Heart right ventricle (tissue), 16 donors: Measurements from ENCODE around the gene SDCBP2. TPM values are rescaled to one million over a fixed set of nuclear protein-coding genes. Genes with fewer than 3 reads are reported as not detected.

Experiments
- ATAC-seq, 8 donors: fragments of 200-7000 bp; cut with Tn5 transposase; one replicate each; pipeline ENCODE4 v1.9.1; 2020; ENCODE audit warnings: mild to moderate bottlenecking in 8 of 8, moderate library complexity in 8 of 8, moderate number of reproducible peaks in 1 of 8
- DNase-seq, 2 donors: peaks; one replicate each; pipeline ENCODE4 v3.0.0-alpha.2; 2020
- H3K27ac ChIP-seq, 10 donors: fragments of 200-600 bp; sonication (generic) in 2 of 10; one replicate each; pipeline versions ENCODE4 v1.5.0 to v1.8.0; 2020 to 2022; ENCODE audit warnings: mild to moderate bottlenecking in 3 of 10
- H3K27me3 ChIP-seq, 7 donors: fragments of 200-600 bp; one replicate each; pipeline ENCODE4 v1.8.0; 2021 to 2022; ENCODE audit warnings: mild to moderate bottlenecking in 2 of 7
- H3K36me3 ChIP-seq, 9 donors: fragments of 200-600 bp; sonication (generic) in 1 of 9; one replicate each; pipeline versions ENCODE4 v1.5.0 to v1.8.0; 2020 to 2022; ENCODE audit warnings: mild to moderate bottlenecking in 2 of 9
- H3K4me1 ChIP-seq, 9 donors: fragments of 200-600 bp; sonication (generic) in 1 of 9; one replicate each; pipeline versions ENCODE4 v1.5.0 to v1.8.0; 2020 to 2022; ENCODE audit warnings: mild to moderate bottlenecking in 4 of 9
- H3K4me3 ChIP-seq, 10 donors: fragments of 200-600 bp; sonication (generic) in 2 of 10; one replicate each; pipeline versions ENCODE4 v1.5.0 to v1.8.0; 2020 to 2022; ENCODE audit warnings: mild to moderate bottlenecking in 7 of 10, moderate library complexity in 2 of 10
- H3K9me3 ChIP-seq, 11 donors: fragments of 200-600 bp in 10 of 11; sonication (generic) in 2 of 11; one replicate each; pipeline versions ENCODE4 v1.5.0 to v1.8.0; 2013 to 2022; ENCODE audit warnings: mild to moderate bottlenecking in 2 of 11, control low read depth in 1 of 11, moderate library complexity in 1 of 11
- CTCF ChIP-seq, 9 donors: fragments of 200-600 bp; sonication (generic) in 2 of 9; IDR thresholded peaks; one replicate each; pipeline versions ENCODE4 v1.5.0 to v1.8.0; 2021 to 2022; ENCODE audit warnings: antibody characterized with exemption in 9 of 9, mild to moderate bottlenecking in 5 of 9, moderate library complexity in 1 of 9
- WGBS, 2 donors: extraction: QIAGEN DNeasy Blood & Tissue Kit; methylation state at CpG; one replicate each; pipeline ENCODE4 v1.1.7; 2013; ENCODE audit warnings: inconsistent platforms in 1 of 2; 5-methylcytosine and 5-hydroxymethylcytosine counted together
- intact Hi-C, 10 donors: fragments of 100-400 bp; cut with DNase I; formaldehyde crosslinking; loops; one replicate each; pipeline versions ENCODE4 v1.11.1 to v1.14.2; 2022
- polyA plus RNA-seq, 2 donors: library from polyadenylated mRNA; stranded (reverse); fragments of 200-250 nt; gene quantifications; one replicate each; pipeline ENCODE4 v1.2.3, GENCODE V29; 2013
- total RNA-seq, 10 donors: library from RNA; stranded (reverse); fragmentation: NEBNext Ultra II Directional in 3 of 10; extraction: Animal tissue kit (Norgen Biotek cat#: 25700) in 3 of 10; gene quantifications; one replicate each; pipeline versions ENCODE4 v1.2.1 to v1.2.4, GENCODE V29; 2021 to 2023
- donor health status: Arrhythmogenic right ventricular cardiomyopathy.
- donor health status: ischemic (EF 13 %, LVEDD 7.1; RV severe dilation, severe dysfunction).
- donor health status: healthy with polysubstance abuse.
- donor health status: DM: no; HTN: yes; CAD: no.
- donor health status: DM: no; HTN: no; CAD: no.
- donor health status: ischemic (EF 25% LVEDD 6.9; RV normal size, moderate dysfunction).
- donor health status: ischemic (EF 25% LVEDD 5.7; RV mildly dilated, moderate dysfunction).
- donor health status: healthy.
- donor health status: DM: yes; HTN: yes; CAD: no.
- donor health status: Ischemic cardiomyopathy.
- donor health status: ischemic (EF 35%, LVEDD 5.7; RV mildly dilated, moderate dysfunction).
- donor health status: nonischemic (EF 11% LVEDD 7.7; RV severe dilation, severe dysfunction).
- donor health status: DM: yes; HTN: yes; CAD: no.
- donor health status: PGD.
- donor health status: ischemic (EF 29% LVEDD 5.4; RV normal size, mild dysfunction).
- donor health status: nonischemic (EF 23%, LVEDD 6.1; RV moderate dilation, normal function).

SDCBP2 gene
- total and polyA plus RNA-seq, 12 donors: 0.62 to 4.3 (median 2.0) TPM

- no peaks in the 10 kb centered on the region for H3K36me3 ChIP-seq
- H3K9me3 ChIP-seq: no peaks in the 10 kb centered on the region
- H3K4me1 ChIP-seq: peaks cover 16 to 76% (median 59%) of the 10 kb centered on the region in 9 donors
- peak in 1 of 2 donors; percentile 45 for DNase-seq
- intact Hi-C loops: no loop called here
- no peak overlapping the region for H3K4me3 ChIP-seq
- WGBS, 2 donors: 40 to 61% methylated on average over 6 of the region's 6 CpGs
- no peak for TF ChIP-seq CTCF (IDR thresholded peaks at IDR 0.05)
- ATAC-seq: peak in 1 of 8 donors; percentile 0
- peak overlapping the region; percentile 64 to 100 (median 99) for H3K27ac ChIP-seq
- H3K27me3 ChIP-seq: no peaks in the 10 kb centered on the region
Observed at GRCh38 chr20:1323256-1323655, 5.7 kb downstream of the SDCBP2 start.

GRCh38 chr20:1322511-1323245 is 6.3 kb downstream of the SDCBP2 start:
- intact Hi-C loops: no loop called here
- TF ChIP-seq CTCF (IDR thresholded peaks at IDR 0.05): no peak
- 60 to 64% methylated on average over 11 of the region's 11 CpGs for WGBS, 2 donors
- Histone ChIP-seq H3K36me3 (no peaks in the 10 kb centered on the region), H3K27ac (peak overlapping the region; percentile 64 to 100 (median 99)), H3K27me3 (no peaks in the 10 kb centered on the region), H3K9me3 (no peaks in the 10 kb centered on the region), H3K4me3 (no peak overlapping the region), H3K4me1 (peaks cover 12 to 70% (median 53%) of the 10 kb centered on the region in 9 donors)
- DNase-seq (peak in 1 of 2 donors; percentile 68), ATAC-seq (peak in 6 of 8 donors; percentile 26 to 59 (median 40))

DNA sequence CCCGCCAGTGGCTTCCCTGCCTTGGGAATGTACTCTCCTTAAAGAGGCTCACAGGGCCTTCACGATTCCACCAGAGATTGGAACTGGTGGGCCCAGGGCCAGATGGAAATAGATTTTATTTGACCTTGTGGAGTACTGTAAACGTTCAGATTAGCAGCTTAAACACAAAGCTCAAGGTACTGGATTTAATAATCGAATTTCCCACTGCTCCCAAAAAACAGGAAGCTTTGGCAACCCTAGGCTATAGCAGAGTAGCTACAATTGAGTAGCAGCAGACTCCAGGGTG is 7.3 kb downstream of the SDCBP2 start:
- DNase-seq: no peak
- peaks cover 8 to 59% (median 42%) of the 10 kb centered on the region in 9 donors for H3K4me1 ChIP-seq
- no peak for TF ChIP-seq CTCF (IDR thresholded peaks at IDR 0.05)
- no peaks in the 10 kb centered on the region for H3K36me3 ChIP-seq
- no peaks in the 10 kb centered on the region for H3K9me3 ChIP-seq
- 50 to 57% methylated on average over 4 of the region's 4 CpGs for WGBS, 2 donors
- no peaks in the 10 kb centered on the region for H3K27me3 ChIP-seq
- ATAC-seq: no peak
- H3K27ac ChIP-seq: peak overlapping the region; percentile 64 to 100 (median 99)
- no peak overlapping the region for H3K4me3 ChIP-seq
- intact Hi-C loops: no loop called here

- intact Hi-C loops: no loop called here
- no peak for TF ChIP-seq CTCF (IDR thresholded peaks at IDR 0.05)
Observed at GRCh38 chr20:1320902-1321653, 7.9 kb downstream of the SDCBP2 start.

More at GRCh38 chr20:1320902-1321653, 7.9 kb downstream of the SDCBP2 start:
- no peaks in the 10 kb centered on the region for H3K9me3 ChIP-seq
- H3K27ac ChIP-seq: peak overlapping the region in 9 of 10 donors; percentile 89 to 100 (median 99)
- DNase-seq (no peak), ATAC-seq (no peak)
- 71 to 76% methylated on average over 17 of the region's 17 CpGs for WGBS, 2 donors
- H3K4me3 ChIP-seq: no peak overlapping the region
- H3K4me1 ChIP-seq: peaks cover 6 to 54% (median 37%) of the 10 kb centered on the region in 9 donors
- no peaks in the 10 kb centered on the region for H3K36me3 ChIP-seq
- no peaks in the 10 kb centered on the region for H3K27me3 ChIP-seq
